ENCODE results near the gene TBC1D3L. TPM values are rescaled to one million over a fixed set of nuclear protein-coding genes. Genes with fewer than 3 reads are reported as not detected.
"Not testable (repeated sequence)": the region's sequence is repeated elsewhere in the genome, so short reads cannot be mapped to it uniquely, and the experiment has no call there.

TBC1D3L gene
- polyA plus RNA-seq: 10 to 100 TPM in 3 of 4 donors, 1 to 10 TPM in 1; 7.1 to 39.4 (median 25.9) TPM
- long read RNA-seq, donor 1: 0 reads
- long read RNA-seq, donor 2: 0 reads
- long read RNA-seq, donor 3, partial matches to known transcripts: 9 of 10 reads
- long read RNA-seq, donor 3, other reads (novel, unspliced or antisense): 0 of 10 reads
- long read RNA-seq, donor 4: 0 reads
- long read RNA-seq, donor 5: 0 reads
- long read RNA-seq, donor 6: 0 reads
- long read RNA-seq, donor 7: 0 reads
- long read RNA-seq, donor 8: 0 reads
- long read RNA-seq, donor 9: 0 reads
- long read RNA-seq, donor 10: 0 reads

DNA sequence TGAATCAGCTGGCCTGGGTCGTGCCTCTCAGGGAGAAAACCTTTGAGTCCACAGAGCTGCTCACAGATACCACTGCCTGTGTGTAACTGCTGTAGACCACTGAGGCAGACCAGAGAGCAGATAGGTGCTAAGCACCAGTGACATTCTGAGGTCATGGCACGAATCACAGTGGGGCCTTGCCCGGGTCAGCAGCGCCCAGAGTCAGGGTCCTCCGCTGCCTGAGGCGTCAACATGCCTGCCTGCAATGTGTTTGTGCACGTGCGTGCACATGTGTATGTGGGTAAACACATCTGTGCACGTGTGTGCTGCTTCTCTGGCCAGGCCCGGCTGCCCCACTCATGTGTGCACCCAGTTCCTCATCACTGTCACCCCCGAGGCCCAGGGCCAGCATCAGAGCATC lies at the start of gene TBC1D3L:
Gene TBC1D3L, minus strand, starts transcription at position 101 of the 400 bp plus-strand sequence. CDS start 1,540 bp downstream, outside the sequence.
- not testable (repeated sequence) for H3K4me1 ChIP-seq (ENCODE audit: control insufficient read depth in 3 of 3, insufficient read depth in 2 of 3, low read depth in 1 of 3, low read length in 2 of 3); H3K4me3 ChIP-seq (ENCODE audit: low read depth in 1 of 3, low read length in 3 of 3); H3K27me3 ChIP-seq (ENCODE audit: control insufficient read depth in 3 of 3, insufficient read depth in 3 of 3, low read length in 3 of 3); H3K9me3 ChIP-seq (ENCODE audit: control insufficient read depth in 2 of 2, insufficient read depth in 1 of 2, low read depth in 1 of 2, low read length in 1 of 2); DNase-seq; H3K27ac ChIP-seq (ENCODE audit: low read depth in 1 of 3, low read length in 2 of 3); H3K36me3 ChIP-seq (ENCODE audit: control insufficient read depth in 3 of 3, insufficient read depth in 2 of 3, low read depth in 1 of 3, low read length in 3 of 3); FAIRE-seq
- WGBS, 3 donors: no CpG with 5 or more reads among the region's 11 CpGs

GRCh38 chr17:38003676-38004075 lies 14.8 kb upstream of the TBC1D3L start, which contains the start of gene TBC1D3D:
Gene TBC1D3D (plus strand): TSS chr17:38003976. CDS start chr17:38005561, 1,585 bp downstream.
- FAIRE-seq; H3K27ac ChIP-seq (ENCODE audit: low read depth in 1 of 3, low read length in 2 of 3); H3K9me3 ChIP-seq (ENCODE audit: control insufficient read depth in 2 of 2, insufficient read depth in 1 of 2, low read depth in 1 of 2, low read length in 1 of 2); H3K4me1 ChIP-seq (ENCODE audit: control insufficient read depth in 3 of 3, insufficient read depth in 2 of 3, low read depth in 1 of 3, low read length in 2 of 3); H3K4me3 ChIP-seq (ENCODE audit: low read depth in 1 of 3, low read length in 3 of 3); DNase-seq; H3K36me3 ChIP-seq (ENCODE audit: control insufficient read depth in 3 of 3, insufficient read depth in 2 of 3, low read depth in 1 of 3, low read length in 3 of 3); H3K27me3 ChIP-seq (ENCODE audit: control insufficient read depth in 3 of 3, insufficient read depth in 3 of 3, low read length in 3 of 3): not testable (repeated sequence)
- no CpG with 5 or more reads among the region's 11 CpGs for WGBS, 3 donors

Other genes starting within 250 kb of the TBC1D3L start
- 10 to 100 TPM in 3 of 4 donors, 1 to 10 TPM in 1; 10.0 to 29.2 (median 15.0) TPM for gene HNF1B, start 244.0 kb downstream of the TBC1D3L start, polyA plus RNA-seq
- gene TBC1D3K, start 64.6 kb downstream of the TBC1D3L start, polyA plus RNA-seq: 1 to 10 TPM in 1 of 4 donors, not detected in 3; 1.4 TPM
- gene TBC1D3D, start 14.9 kb upstream of the TBC1D3L start, polyA plus RNA-seq: 1 to 10 TPM in 2 of 4 donors, under 1 TPM in 1, not detected in 1; 0.13 to 3.0 (median 1.0) TPM
- gene TBC1D3C, start 79.6 kb upstream of the TBC1D3L start, polyA plus RNA-seq: 1 to 10 TPM in 2 of 4 donors, under 1 TPM in 1, not detected in 1; 0.54 to 3.2 (median 2.3) TPM
- 10 to 100 TPM in 1 of 4 donors, not detected in 3; 10.3 TPM for gene TBC1D3E, start 138.9 kb upstream of the TBC1D3L start, polyA plus RNA-seq
- not detected for gene TBC1D3, start 203.5 kb upstream of the TBC1D3L start, polyA plus RNA-seq